Thymus (tissue), 11 donors: Measurements from ENCODE around the gene PACS2. TPM values are rescaled to one million over a fixed set of nuclear protein-coding genes. Genes with fewer than 3 reads are reported as not detected.

Source experiments
- DNase-seq, 9 donors: peaks; one replicate each; pipeline ENCODE4 v3.0.0-alpha.2; 2013; ENCODE audit warnings: low spot score in 9 of 9, low read depth in 6 of 9, missing footprints in 1 of 9
- H3K27ac ChIP-seq, 2 donors: one replicate each; pipeline ENCODE4 v1.5.1; 2013; ENCODE audit warnings: control low read depth in 1 of 2, low read depth in 1 of 2, low read length in 1 of 2, mild to moderate bottlenecking in 1 of 2, moderate library complexity in 1 of 2
- H3K27me3 ChIP-seq, 2 donors: one replicate each; pipeline ENCODE4 v1.5.1; 2013; ENCODE audit warnings: low read length in 1 of 2; ENCODE audit not compliant: control insufficient read depth in 2 of 2, insufficient read depth in 1 of 2
- H3K36me3 ChIP-seq, 2 donors: one replicate each; pipeline ENCODE4 v1.5.1; 2013; ENCODE audit warnings: low read length in 1 of 2, mild to moderate bottlenecking in 1 of 2, moderate library complexity in 1 of 2; ENCODE audit not compliant: control insufficient read depth in 2 of 2, insufficient read depth in 2 of 2
- H3K4me1 ChIP-seq, 2 donors: one replicate each; pipeline ENCODE4 v1.5.1; 2013; ENCODE audit warnings: low read length in 2 of 2; ENCODE audit not compliant: control insufficient read depth in 2 of 2, insufficient read depth in 2 of 2
- H3K4me3 ChIP-seq, 2 donors: one replicate each; pipeline ENCODE4 v1.5.1; 2013; ENCODE audit warnings: low read length in 2 of 2, control low read depth in 1 of 2, mild to moderate bottlenecking in 1 of 2
- H3K9me3 ChIP-seq, 2 donors: one replicate each; pipeline ENCODE4 v1.5.1; 2013; ENCODE audit warnings: low read length in 1 of 2, mild to moderate bottlenecking in 1 of 2; ENCODE audit not compliant: control insufficient read depth in 2 of 2, insufficient read depth in 1 of 2
- WGBS: extraction: QIAGEN DNeasy Blood & Tissue Kit; methylation state at CpG from one replicate; pipeline ENCODE4 v1.1.7; 2013; 5-methylcytosine and 5-hydroxymethylcytosine counted together
- polyA plus RNA-seq: library from polyadenylated mRNA; stranded (reverse); fragments of 200-250 nt; gene quantifications from one replicate; pipeline ENCODE4 v1.2.3, GENCODE V29; 2013
- total RNA-seq: library from RNA; stranded (reverse); fragments of 120-200 nt; gene quantifications from one replicate; pipeline ENCODE4 v1.2.4, GENCODE V29; 2013
- donor health status: healthy.

The PACS2 gene
- total and polyA plus RNA-seq, 2 donors, result 20.5 to 64.6 TPM

- H3K4me1 ChIP-seq, result peaks cover 0 to 6% of the 10 kb centered on the region in 2 donors
- no peak for DNase-seq
- WGBS, result 95% methylated on average over 11 of the region's 11 CpGs
Observed at GRCh38 chr14:105374389-105374788, 59.8 kb downstream of the PACS2 start.

GRCh38 chr14:105375635-105376057, 61.1 kb downstream of the PACS2 start:
- peak in 1 of 9 donors; percentile 30 for DNase-seq
- no peak overlapping the region for H3K4me3 ChIP-seq
- peaks cover 0 to 3% of the 10 kb centered on the region in 2 donors for H3K36me3 ChIP-seq
- peaks cover 0 to 6% of the 10 kb centered on the region in 2 donors for H3K4me1 ChIP-seq
- no peaks in the 10 kb centered on the region for H3K9me3 ChIP-seq
- no peak overlapping the region for H3K27ac ChIP-seq
- H3K27me3 ChIP-seq, result no peaks in the 10 kb centered on the region
- WGBS, result 54% methylated on average over 4 of the region's 4 CpGs

More at GRCh38 chr14:105374389-105374788, 59.8 kb downstream of the PACS2 start:
- Histone ChIP-seq H3K27me3 (no peaks in the 10 kb centered on the region), H3K27ac (no peak overlapping the region), H3K36me3 (no peaks in the 10 kb centered on the region), H3K9me3 (no peaks in the 10 kb centered on the region), H3K4me3 (no peak overlapping the region)

GRCh38 chr14:105376521-105377440, 62.2 kb downstream of the PACS2 start:
- H3K36me3 ChIP-seq, result peaks cover 0 to 3% of the 10 kb centered on the region in 2 donors
- no peak overlapping the region for H3K27ac ChIP-seq
- H3K9me3 ChIP-seq, result no peaks in the 10 kb centered on the region
- no peaks in the 10 kb centered on the region for H3K27me3 ChIP-seq
- 96% methylated on average over 34 of the region's 34 CpGs for WGBS
- DNase-seq, result no peak
- H3K4me1 ChIP-seq, result peaks cover 0 to 6% of the 10 kb centered on the region in 2 donors
- H3K4me3 ChIP-seq, result no peak overlapping the region

- Histone ChIP-seq H3K36me3 (peaks cover 0 to 10% of the 10 kb centered on the region in 2 donors), H3K4me3 (no peak overlapping the region), H3K4me1 (peaks cover 0 to 6% of the 10 kb centered on the region in 2 donors), H3K27me3 (no peaks in the 10 kb centered on the region), H3K27ac (no peak overlapping the region), H3K9me3 (no peaks in the 10 kb centered on the region)
- DNase-seq, result no peak
- 98% methylated on average over 23 of the region's 23 CpGs for WGBS
Observed at GRCh38 chr14:105377555-105378182, 63.1 kb downstream of the PACS2 start.

GRCh38 chr14:105378199-105378598, 63.7 kb downstream of the PACS2 start:
- H3K27me3 ChIP-seq, result no peaks in the 10 kb centered on the region
- H3K27ac ChIP-seq, result no peak overlapping the region
- H3K4me1 ChIP-seq, result peaks cover 0 to 6% of the 10 kb centered on the region in 2 donors
- H3K4me3 ChIP-seq, result no peak overlapping the region
- DNase-seq, result no peak
- 95% methylated on average over 11 of the region's 11 CpGs for WGBS
- peaks cover 0 to 14% of the 10 kb centered on the region in 2 donors for H3K36me3 ChIP-seq
- H3K9me3 ChIP-seq, result no peaks in the 10 kb centered on the region

- Histone ChIP-seq H3K36me3 (peaks cover 0 to 18% of the 10 kb centered on the region in 2 donors), H3K9me3 (no peaks in the 10 kb centered on the region), H3K27me3 (no peaks in the 10 kb centered on the region), H3K4me3 (no peak overlapping the region), H3K4me1 (peaks cover 0 to 6% of the 10 kb centered on the region in 2 donors), H3K27ac (no peak overlapping the region)
- DNase-seq, result no peak
- 98% methylated on average over 17 of the region's 17 CpGs for WGBS
Observed at GRCh38 chr14:105378873-105379685, 64.5 kb downstream of the PACS2 start.

GRCh38 chr14:105379946-105380345, 65.4 kb downstream of the PACS2 start:
- Histone ChIP-seq H3K4me3 (no peak overlapping the region), H3K4me1 (peaks cover 0 to 6% of the 10 kb centered on the region in 2 donors), H3K9me3 (no peaks in the 10 kb centered on the region), H3K27ac (no peak overlapping the region), H3K27me3 (no peaks in the 10 kb centered on the region), H3K36me3 (peaks cover 0 to 23% of the 10 kb centered on the region in 2 donors)
- DNase-seq, result no peak
- WGBS, result 98% methylated on average over 14 of the region's 14 CpGs

GRCh38 chr14:105380756-105381155, 66.2 kb downstream of the PACS2 start:
- Histone ChIP-seq H3K4me1 (peaks cover 0 to 2% of the 10 kb centered on the region in 2 donors), H3K27me3 (no peaks in the 10 kb centered on the region), H3K27ac (no peak overlapping the region), H3K36me3 (peaks cover 0 to 29% of the 10 kb centered on the region in 2 donors), H3K9me3 (no peaks in the 10 kb centered on the region), H3K4me3 (no peak overlapping the region)
- 98% methylated on average over 19 of the region's 19 CpGs for WGBS
- DNase-seq, result no peak
